Measurements from ENCODE around the gene ZCCHC2. TPM values are rescaled to one million over a fixed set of nuclear protein-coding genes. Genes with fewer than 3 reads are reported as not detected.

ZCCHC2 gene
- total and polyA plus RNA-seq, 2 of the 13 experiments (the other 11 are each of a cell fraction or from before 2014, with no cell fraction given): 62.5 to 76.1 TPM

GRCh38 chr18:62510789-62511188 is 12.0 kb upstream of the ZCCHC2 start (continued):
- no peak; the same call in 1 of the 2 replicates for TF ChIP-seq ARID4A (CRISPR knock-in tag; IDR thresholded peaks at IDR 0.05; ENCODE audit: borderline replicate concordance)
- TF ChIP-seq ZNF263 (CRISPR knock-in tag; IDR thresholded peaks at IDR 0.05): peak; percentile 85
- TF ChIP-seq SUZ12 (IDR thresholded peaks at IDR 0.05; ENCODE audit: low read depth, low read length): no peak
- TF ChIP-seq ZSCAN29 (CRISPR knock-in tag; conservative IDR thresholded peaks at IDR 0.05): no peak
- TF ChIP-seq NR2F1 (CRISPR knock-in tag; IDR thresholded peaks at IDR 0.05): no peak
- TF ChIP-seq ARID3A (IDR thresholded peaks at IDR 0.05; ENCODE audit: low read depth, low read length): peak; percentile 51; the same call in 1 of the 2 replicates
- TF ChIP-seq ZNF337 (CRISPR knock-in tag; IDR thresholded peaks at IDR 0.05; ENCODE audit: borderline replicate concordance, low read depth): no peak
- 0 out of 2 replicates have a peak, but pooled peaks have one; percentile 54 for TF ChIP-seq KDM1A (CRISPR knock-in tag; IDR thresholded peaks at IDR 0.05)
- peak; percentile 66 for TF ChIP-seq SALL1 (CRISPR knock-in tag; IDR thresholded peaks at IDR 0.05)
- TF ChIP-seq FOXJ3 (CRISPR knock-in tag; IDR thresholded peaks at IDR 0.05; ENCODE audit: borderline replicate concordance): peak; percentile 50; the same call in 1 of the 2 replicates
